DOHH2 (cell line): ENCODE data around the gene CENPO.

Source experiments
- H3F3A ChIP-seq: fragments of 200-600 bp; sonication (generic), shearing (Covaris generic); 2 replicates; pipeline ENCODE4 v1.6.0; 2016; ENCODE audit warnings: antibody characterized with exemption, mild to moderate bottlenecking; ENCODE audit not compliant: control insufficient read depth, insufficient read depth
- H3K27ac ChIP-seq: fragments of 200-600 bp; sonication (generic); 2 replicates; pipeline ENCODE4 v1.5.1; 2014; ENCODE audit warnings: low read depth, mild to moderate bottlenecking, low read length, moderate library complexity
- H3K27me3 ChIP-seq: fragments of 200-600 bp; sonication (generic); 2 replicates; pipeline ENCODE4 v1.6.1; 2014; ENCODE audit warnings: mild to moderate bottlenecking, low read length, mixed read lengths; ENCODE audit not compliant: control insufficient read depth
- H3K36me3 ChIP-seq: fragments of 200-600 bp; sonication (generic); 2 replicates; pipeline ENCODE4 v1.6.1; 2014; ENCODE audit warnings: mild to moderate bottlenecking, low read length, moderate library complexity, mixed read lengths; ENCODE audit not compliant: control insufficient read depth
- H3K4me1 ChIP-seq: fragments of 200-600 bp; sonication (generic); 2 replicates; pipeline ENCODE4 v1.6.1; 2014; ENCODE audit warnings: mild to moderate bottlenecking, low read length, mixed read lengths; ENCODE audit not compliant: control insufficient read depth
- H3K4me2 ChIP-seq: fragments of 200-600 bp; sonication (generic); 2 replicates; pipeline ENCODE4 v1.6.0; 2014; ENCODE audit warnings: mild to moderate bottlenecking, low read length, moderate library complexity
- H3K4me3 ChIP-seq: fragments of 200-600 bp; sonication (generic); 2 replicates; pipeline ENCODE4 v1.5.1; 2014; ENCODE audit warnings: mild to moderate bottlenecking, low read length, mixed read lengths
- H3K79me2 ChIP-seq: fragments of 200-600 bp; sonication (generic); 2 replicates; pipeline ENCODE4 v1.6.1; 2014; ENCODE audit warnings: mild to moderate bottlenecking, low read length, mixed read lengths; ENCODE audit not compliant: control insufficient read depth
- H3K9me2 ChIP-seq: fragments of 200-600 bp; sonication (generic); replicated peaks from 2 replicates; pipeline ENCODE4 v1.6.1; 2014; ENCODE audit warnings: mild to moderate bottlenecking, low read length, mixed read lengths; ENCODE audit not compliant: control insufficient read depth
- H3K9me3 ChIP-seq: fragments of 200-600 bp; sonication (generic); 2 replicates; pipeline ENCODE4 v1.6.1; 2014; ENCODE audit warnings: antibody characterized with exemption, low read length, mixed read lengths; ENCODE audit not compliant: control insufficient read depth, insufficient read depth
- H4K20me1 ChIP-seq: fragments of 200-600 bp; sonication (generic); 2 replicates; pipeline ENCODE4 v1.6.0; 2014; ENCODE audit warnings: low read depth, mild to moderate bottlenecking, antibody characterized with exemption, low read length, moderate library complexity; ENCODE audit not compliant: control insufficient read depth, insufficient read depth
- EZH2phosphoT487 ChIP-seq: fragments of 200-600 bp; sonication (generic); IDR thresholded peaks from 2 replicates; pipeline ENCODE4 v1.6.1; 2017; ENCODE audit warnings: borderline replicate concordance, mild to moderate bottlenecking, antibody characterized with exemption, low read length, moderate library complexity, mixed read lengths
- TF ChIP-seq, protein P1 (sequence below): fragments of 200-600 bp; sonication (generic); IDR thresholded peaks from one replicate; pipeline ENCODE4 v1.5.1; 2014; ENCODE audit warnings: antibody characterized with exemption, mild to moderate bottlenecking, low read depth, low read length; ENCODE audit not compliant: poor library complexity, severe bottlenecking

The CENPO gene

DNA sequence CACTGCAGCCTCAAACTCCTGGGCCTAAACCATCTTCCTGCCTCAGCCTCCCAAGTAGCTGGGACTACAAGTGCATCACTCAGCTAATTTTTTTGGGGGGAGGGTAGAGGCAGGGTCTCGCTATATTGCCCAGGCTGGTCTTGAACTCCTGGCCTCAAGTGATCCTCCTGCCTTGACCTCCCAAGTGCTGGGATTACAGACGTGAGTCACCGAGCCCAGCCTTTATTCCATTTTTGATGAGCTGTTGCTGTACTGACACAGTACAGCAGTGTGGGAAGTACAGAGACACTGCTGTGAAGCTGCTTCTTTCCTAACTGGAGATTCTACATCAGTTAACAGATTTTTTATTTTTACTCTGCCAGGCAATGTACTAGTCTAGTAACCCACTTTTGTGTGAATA, 18.9 kb upstream of the CENPO start:
- H4K20me1 ChIP-seq, result no peaks in the 10 kb centered on the region
- no peaks in the 10 kb centered on the region for H3K79me2 ChIP-seq
- no peaks in the 10 kb centered on the region for H3K9me2 ChIP-seq
- no peaks in the 10 kb centered on the region for H3K4me1 ChIP-seq
- H3K36me3 ChIP-seq, result no peaks in the 10 kb centered on the region
- H3K4me2 ChIP-seq, result no peak overlapping the region
- no peaks in the 10 kb centered on the region for H3F3A ChIP-seq
- TF ChIP-seq, protein P1, sequence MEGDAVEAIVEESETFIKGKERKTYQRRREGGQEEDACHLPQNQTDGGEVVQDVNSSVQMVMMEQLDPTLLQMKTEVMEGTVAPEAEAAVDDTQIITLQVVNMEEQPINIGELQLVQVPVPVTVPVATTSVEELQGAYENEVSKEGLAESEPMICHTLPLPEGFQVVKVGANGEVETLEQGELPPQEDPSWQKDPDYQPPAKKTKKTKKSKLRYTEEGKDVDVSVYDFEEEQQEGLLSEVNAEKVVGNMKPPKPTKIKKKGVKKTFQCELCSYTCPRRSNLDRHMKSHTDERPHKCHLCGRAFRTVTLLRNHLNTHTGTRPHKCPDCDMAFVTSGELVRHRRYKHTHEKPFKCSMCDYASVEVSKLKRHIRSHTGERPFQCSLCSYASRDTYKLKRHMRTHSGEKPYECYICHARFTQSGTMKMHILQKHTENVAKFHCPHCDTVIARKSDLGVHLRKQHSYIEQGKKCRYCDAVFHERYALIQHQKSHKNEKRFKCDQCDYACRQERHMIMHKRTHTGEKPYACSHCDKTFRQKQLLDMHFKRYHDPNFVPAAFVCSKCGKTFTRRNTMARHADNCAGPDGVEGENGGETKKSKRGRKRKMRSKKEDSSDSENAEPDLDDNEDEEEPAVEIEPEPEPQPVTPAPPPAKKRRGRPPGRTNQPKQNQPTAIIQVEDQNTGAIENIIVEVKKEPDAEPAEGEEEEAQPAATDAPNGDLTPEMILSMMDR, result no peak
- TF ChIP-seq EZH2phosphoT487, result no peak
- no peak overlapping the region for H3K27ac ChIP-seq
- no peaks in the 10 kb centered on the region for H3K27me3 ChIP-seq
- no peaks in the 10 kb centered on the region for H3K9me3 ChIP-seq
- no peak overlapping the region for H3K4me3 ChIP-seq

DNA sequence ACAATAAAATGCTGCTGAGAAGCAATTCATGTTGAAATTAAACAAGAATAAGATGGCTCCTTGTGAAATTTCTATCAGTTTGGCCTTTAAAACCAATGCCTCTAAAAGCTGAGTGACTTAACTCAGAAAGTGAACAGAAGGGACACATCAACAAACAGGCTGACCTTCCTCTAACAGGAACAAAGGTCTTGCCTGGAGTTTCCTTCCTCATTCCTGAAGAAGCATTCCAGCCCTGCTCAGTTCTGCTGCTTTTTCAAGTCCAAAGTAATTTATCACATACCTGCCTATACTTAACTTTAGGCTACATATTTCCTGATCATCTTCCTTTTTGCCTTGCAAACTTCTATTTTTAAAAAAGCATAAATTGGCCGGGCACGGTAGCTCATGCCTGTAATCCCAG, 14.1 kb upstream of the CENPO start:
- Histone ChIP-seq H3K79me2 (no peaks in the 10 kb centered on the region), H3K9me2 (no peaks in the 10 kb centered on the region), H3K4me1 (no peaks in the 10 kb centered on the region), H3K4me3 (no peak overlapping the region), H3K9me3 (peaks cover 5% of the 10 kb centered on the region; the same call in 1 of the 2 replicates), H3K27me3 (no peaks in the 10 kb centered on the region), H3K4me2 (no peak overlapping the region), H4K20me1 (no peaks in the 10 kb centered on the region), H3K27ac (no peak overlapping the region), H3F3A (no peaks in the 10 kb centered on the region), H3K36me3 (no peaks in the 10 kb centered on the region)
- no peak for TF ChIP-seq EZH2phosphoT487
- TF ChIP-seq, protein P1, result no peak

DNA sequence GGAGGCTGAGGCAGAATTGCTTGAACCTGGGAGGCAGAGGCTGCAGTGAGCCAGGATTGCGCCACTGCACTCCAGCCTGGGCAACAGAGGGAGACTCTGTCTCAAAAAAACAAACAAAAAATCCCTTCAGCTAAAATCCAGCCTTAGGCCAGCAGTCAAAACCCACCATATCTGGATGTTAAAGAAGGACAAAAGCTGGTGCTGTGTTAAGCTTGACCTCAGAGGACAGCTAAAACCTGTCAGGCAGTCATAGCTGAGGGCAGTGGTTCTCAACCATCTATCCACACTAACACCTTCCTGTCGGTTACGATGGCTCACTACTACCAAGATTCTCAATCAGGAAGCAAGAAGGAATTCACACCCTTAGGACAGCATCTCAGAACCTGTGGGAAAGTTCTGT, 9.6 kb upstream of the CENPO start:
- no peaks in the 10 kb centered on the region for H3K27me3 ChIP-seq

More for the DNA sequence above, 9.6 kb upstream of the CENPO start:
- H3K4me1 ChIP-seq, result peaks cover 21% of the 10 kb centered on the region
- no peaks in the 10 kb centered on the region for H3K79me2 ChIP-seq
- H3F3A ChIP-seq, result peaks cover 8% of the 10 kb centered on the region; the same call in 1 of the 2 replicates
- no peaks in the 10 kb centered on the region for H3K9me2 ChIP-seq
- peaks cover 12% of the 10 kb centered on the region; the same call in 1 of the 2 replicates for H3K9me3 ChIP-seq
- TF ChIP-seq, protein P1, result no peak
- TF ChIP-seq EZH2phosphoT487, result no peak
- no peak overlapping the region for H3K4me2 ChIP-seq
- no peaks in the 10 kb centered on the region for H3K36me3 ChIP-seq
- H3K27ac ChIP-seq, result no peak overlapping the region
- no peak overlapping the region for H3K4me3 ChIP-seq
- no peaks in the 10 kb centered on the region for H4K20me1 ChIP-seq
